H9 (cell line): Measurements from ENCODE around the gene MT4. TPM values are rescaled to one million over a fixed set of nuclear protein-coding genes. Genes with fewer than 3 reads are reported as not detected.

ENCODE experiments used
- DNase-seq: peaks from one replicate; pipeline ENCODE4 v3.0.0-alpha.2; 2017
- H2AFZ ChIP-seq: one replicate; pipeline ENCODE4 v1.6.1; 2013; ENCODE audit warnings: mild to moderate bottlenecking, low read length, control low read depth, moderate library complexity
- H2AK5ac ChIP-seq: 2 replicates; pipeline ENCODE4 v1.6.1; 2013; ENCODE audit warnings: low read length, control low read depth, mixed read lengths; ENCODE audit not compliant: insufficient read length
- H2BK120ac ChIP-seq: one replicate; pipeline ENCODE4 v1.6.1; 2013; ENCODE audit warnings: low read depth, mild to moderate bottlenecking, low read length, control low read depth, inconsistent platforms; ENCODE audit not compliant: poor library complexity, severe bottlenecking
- H2BK12ac ChIP-seq: 2 replicates; pipeline ENCODE4 v1.6.1; 2013; ENCODE audit warnings: low read length, control low read depth, mixed read lengths, low read depth; ENCODE audit not compliant: insufficient read length
- H2BK15ac ChIP-seq: 2 replicates; pipeline ENCODE4 v1.6.1; 2013; ENCODE audit warnings: low read depth, low read length, control low read depth
- H2BK20ac ChIP-seq: one replicate; pipeline ENCODE4 v1.6.1; 2013; ENCODE audit warnings: low read depth, mild to moderate bottlenecking, low read length, control low read depth, inconsistent platforms; ENCODE audit not compliant: poor library complexity, severe bottlenecking
- H2BK5ac ChIP-seq: 2 replicates; pipeline ENCODE4 v1.6.1; 2013; ENCODE audit warnings: low read length, control low read depth, mixed read lengths; ENCODE audit not compliant: insufficient read length
- H3K14ac ChIP-seq: 2 replicates; pipeline ENCODE4 v1.6.1; 2013; ENCODE audit warnings: low read length, control low read depth; ENCODE audit not compliant: insufficient read depth
- H3K18ac ChIP-seq: 2 replicates; pipeline ENCODE4 v1.6.1; 2013; ENCODE audit warnings: low read depth, mild to moderate bottlenecking, mixed read lengths, low read length, control low read depth; ENCODE audit not compliant: insufficient read length
- H3K23ac ChIP-seq: 2 replicates; pipeline ENCODE4 v1.6.1; 2013; ENCODE audit warnings: low read length, control low read depth, mixed read lengths, low read depth; ENCODE audit not compliant: insufficient read length
- H3K23me2 ChIP-seq: 2 replicates; pipeline ENCODE4 v1.6.1; 2013; ENCODE audit warnings: low read depth, mild to moderate bottlenecking, mixed read lengths, low read length, control low read depth; ENCODE audit not compliant: insufficient read length, poor library complexity, severe bottlenecking
- H3K27ac ChIP-seq: 2 replicates; pipeline ENCODE4 v1.5.1; 2013; ENCODE audit warnings: low read length, control low read depth, mixed read lengths, low read depth; ENCODE audit not compliant: insufficient read length
- H3K27me3 ChIP-seq: 2 replicates; pipeline ENCODE4 v1.6.1; 2013; ENCODE audit warnings: low read length, control low read depth, inconsistent platforms; ENCODE audit not compliant: insufficient read depth
- H3K4ac ChIP-seq: 2 replicates; pipeline ENCODE4 v1.6.1; 2013; ENCODE audit warnings: low read depth, mild to moderate bottlenecking, control low read depth, inconsistent platforms, low read length, moderate library complexity
- H3K4me1 ChIP-seq: 2 replicates; pipeline ENCODE4 v1.6.1; 2013; ENCODE audit warnings: low read length, control low read depth, inconsistent platforms; ENCODE audit not compliant: insufficient read depth
- H3K4me2 ChIP-seq: 2 replicates; pipeline ENCODE4 v1.6.1; 2013; ENCODE audit warnings: low read length, control low read depth, mixed read lengths; ENCODE audit not compliant: insufficient read length, insufficient read depth
- H3K56ac ChIP-seq: 2 replicates; pipeline ENCODE4 v1.6.1; 2013; ENCODE audit warnings: low read depth, mild to moderate bottlenecking, mixed read lengths, low read length, control low read depth; ENCODE audit not compliant: insufficient read length
- H3K79me1 ChIP-seq: 2 replicates; pipeline ENCODE4 v1.6.1; 2013; ENCODE audit warnings: low read depth, mild to moderate bottlenecking, moderate library complexity, low read length, control low read depth, inconsistent platforms; ENCODE audit not compliant: insufficient read depth, poor library complexity, severe bottlenecking
- H3K79me2 ChIP-seq: 2 replicates; pipeline ENCODE4 v1.6.1; 2013; ENCODE audit warnings: low read length, control low read depth, inconsistent platforms; ENCODE audit not compliant: insufficient read depth
- H3K9ac ChIP-seq: 2 replicates; pipeline ENCODE4 v1.6.1; 2013; ENCODE audit warnings: low read length, control low read depth, mixed read lengths; ENCODE audit not compliant: insufficient read length; ENCODE audit errors: extremely low read depth
- H3K9me3 ChIP-seq: one replicate; pipeline ENCODE4 v1.6.1; 2013; ENCODE audit warnings: low read depth, low read length, inconsistent platforms; ENCODE audit not compliant: control insufficient read depth
- H3T11ph ChIP-seq: one replicate; pipeline ENCODE4 v1.6.1; 2013; ENCODE audit warnings: mild to moderate bottlenecking, low read length, control low read depth, inconsistent platforms
- H4K20me1 ChIP-seq: one replicate; pipeline ENCODE4 v1.6.1; 2013; ENCODE audit not compliant: control insufficient read depth, insufficient read length, insufficient read depth
- H4K5ac ChIP-seq: 2 replicates; pipeline ENCODE4 v1.6.1; 2013; ENCODE audit warnings: low read depth, mild to moderate bottlenecking, mixed read lengths, low read length, control low read depth; ENCODE audit not compliant: insufficient read length
- H4K8ac ChIP-seq: replicated peaks from 2 replicates; pipeline ENCODE4 v1.6.1; 2013; ENCODE audit warnings: low read length, control low read depth, mixed read lengths, low read depth; ENCODE audit not compliant: insufficient read length
- H4K91ac ChIP-seq: 2 replicates; pipeline ENCODE4 v1.6.1; 2013; ENCODE audit warnings: low read depth, mild to moderate bottlenecking, moderate library complexity, mixed read lengths, low read length, control low read depth; ENCODE audit not compliant: insufficient read length
- H3K27ac Mint-ChIP-seq, 3 experiments: 2 replicates in 2 of 3; 3 replicates in 1 of 3; pipeline ENCODE4 v1.8.0; 2020 to 2021; ENCODE audit warnings: mixed read lengths in 3 of 3, mild to moderate bottlenecking in 1 of 3, moderate library complexity in 1 of 3
- H3K27me3 Mint-ChIP-seq: 2 replicates; pipeline ENCODE4 v1.8.0; 2021; ENCODE audit warnings: low read depth, mild to moderate bottlenecking, moderate library complexity, mixed read lengths
- H3K36me3 Mint-ChIP-seq, 3 experiments: 2 replicates in 2 of 3; 3 replicates in 1 of 3; pipeline ENCODE4 v1.8.0; 2020 to 2021; ENCODE audit warnings: low read depth in 3 of 3, mixed read lengths in 3 of 3; ENCODE audit not compliant: insufficient read depth in 1 of 3
- H3K4me1 Mint-ChIP-seq, 2 experiments: 2 replicates each; pipeline ENCODE4 v1.8.0; 2020; ENCODE audit warnings: mixed read lengths in 2 of 2
- H3K4me3 Mint-ChIP-seq, 2 experiments: 2 replicates in 1 of 2; 3 replicates in 1 of 2; pipeline ENCODE4 v1.8.0; 2020 to 2021; ENCODE audit warnings: mild to moderate bottlenecking in 2 of 2, mixed read lengths in 2 of 2, moderate library complexity in 1 of 2
- H3K9me3 Mint-ChIP-seq, 2 experiments: 2 replicates in 1 of 2; 3 replicates in 1 of 2; pipeline ENCODE4 v1.8.0; 2020; ENCODE audit warnings: mild to moderate bottlenecking in 2 of 2, mixed read lengths in 2 of 2, moderate library complexity in 1 of 2
- CTCF ChIP-seq: fragments of 200-600 bp; sonication (generic); conservative IDR thresholded peaks from 3 replicates; pipeline ENCODE4 v1.8.0; 2021; ENCODE audit warnings: antibody characterized with exemption, mild to moderate bottlenecking
- WGBS: extraction: QIAGEN DNeasy Blood & Tissue Kit; methylation state at CpG from one replicate; pipeline ENCODE4 v1.1.7; 2013; ENCODE audit warnings: missing lambda C conversion rate, low lambda C conversion rate, mixed read lengths; ENCODE audit not compliant: insufficient read length; ENCODE audit errors: extremely low coverage; 5-methylcytosine and 5-hydroxymethylcytosine counted together
- total RNA-seq: library from RNA; stranded (reverse); gene quantifications from 2 replicates; pipeline ENCODE4 v1.2.1, GENCODE V29; 2021

Gene MT4
- total RNA-seq, 1 experiment from 2014 or later, result not detected

GRCh38 chr16:56600398-56600999 is 35.6 kb downstream of the MT4 start:
- Histone ChIP-seq H2BK15ac (no peak overlapping the region), H3K4me1 (no peaks in the 10 kb centered on the region), H3K23ac (no peak overlapping the region), H3K9ac (no peak overlapping the region), H4K91ac (no peak overlapping the region), H3K4me2 (no peak overlapping the region), H3K56ac (no peak overlapping the region), H2BK12ac (no peak overlapping the region), H4K5ac (no peak overlapping the region), H2AK5ac (no peak overlapping the region), H4K8ac (no peak overlapping the region), H2BK5ac (no peak overlapping the region), H2AFZ (no peak overlapping the region), H3K79me1 (no peaks in the 10 kb centered on the region), H3K4ac (no peak overlapping the region), H3K79me2 (no peaks in the 10 kb centered on the region), H3K27ac (no peak overlapping the region), H3K23me2 (no peaks in the 10 kb centered on the region), H3K18ac (no peak overlapping the region), H2BK20ac (no peak overlapping the region), H4K20me1 (no peaks in the 10 kb centered on the region), H3T11ph (no peak overlapping the region), H3K9me3 (no peaks in the 10 kb centered on the region), H2BK120ac (no peak overlapping the region), H3K14ac (no peak overlapping the region), H3K27me3 (no peaks in the 10 kb centered on the region)
- peak; percentile 71 for TF ChIP-seq CTCF
- Mint-ChIP-seq H3K36me3 (no peaks in the 10 kb centered on the region), H3K27ac (no peak overlapping the region), H3K27me3 (peaks cover 46% of the 10 kb centered on the region), H3K9me3 (peaks cover 0 to 3% of the 10 kb centered on the region in 2 experiments; a peak in 1 of 5 replicates), H3K4me3 (no peak overlapping the region), H3K4me1 (peaks cover 4 to 5% of the 10 kb centered on the region in 2 experiments; a peak in 1 of 4 replicates)
- no peak for DNase-seq
- WGBS, result no CpG with 5 or more reads among the region's 8 CpGs
